ENCODE measurements around the gene CTNNBL1. TPM values are rescaled to one million over a fixed set of nuclear protein-coding genes. Genes with fewer than 3 reads are reported as not detected.
A peak's percentile ranks its signal among the peaks of the same experiment; 100 is the strongest.

Gene CTNNBL1
- total RNA-seq, 2 experiments from 2014 or later = 64.3 to 64.6 TPM

DNA sequence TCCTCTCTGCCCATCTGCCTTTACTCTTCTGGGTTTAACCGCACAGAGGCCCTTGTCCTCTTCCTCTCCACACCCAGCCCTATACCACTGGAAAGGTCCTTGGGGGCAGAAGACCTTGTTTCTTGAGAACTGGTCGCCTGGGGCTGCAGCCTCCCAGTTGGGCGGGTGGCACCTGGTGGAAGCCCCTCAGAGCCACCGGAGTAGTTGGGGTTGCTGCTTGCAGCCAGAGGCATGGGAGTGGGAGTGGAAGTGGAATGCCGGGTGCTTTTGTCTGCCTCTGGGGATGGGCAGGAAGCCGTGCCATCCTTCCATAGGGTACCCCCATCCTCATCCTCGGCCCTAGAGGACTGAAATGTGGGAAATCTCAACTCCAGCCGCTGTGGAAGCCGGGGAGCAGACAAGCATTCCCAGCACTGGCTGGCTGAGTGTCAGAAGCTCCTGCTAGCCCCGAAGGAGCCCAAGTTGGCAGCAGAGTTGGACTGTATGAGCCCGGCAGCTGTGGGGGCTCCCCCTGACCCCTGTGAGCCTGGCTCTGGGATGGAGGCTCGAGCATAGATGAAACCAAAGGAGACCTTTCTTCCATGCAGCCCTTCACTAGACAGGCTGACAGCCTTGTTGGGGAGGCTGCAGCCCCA is 210.3 kb downstream of the CTNNBL1 start:
- Mint-ChIP-seq H3K36me3 (ENCODE audit: low read depth) (peaks cover 3% of the 10 kb centered on the region), H3K27me3 (peaks cover 48% of the 10 kb centered on the region), H3K27ac (no peak overlapping the region), H3K4me3 (no peak overlapping the region), H3K9me3 (no peaks in the 10 kb centered on the region), H3K4me1 (peaks cover 12% of the 10 kb centered on the region)
- ChIA-PET CTCF (no interaction called here), POLR2A (no interaction called here)
- DNase-seq = no peak

- ChIA-PET CTCF (interaction anchor here (1.0 kb wide), 1 partner anchor 88 kb away, joined by 4 read pairs; no protein-coding TSS in a partner anchor), POLR2A (no interaction called here)
- peaks cover 3% of the 10 kb centered on the region for H3K36me3 Mint-ChIP-seq (ENCODE audit: low read depth)
- no peak overlapping the region for H3K4me3 Mint-ChIP-seq
- DNase-seq = no peak
- H3K27me3 Mint-ChIP-seq = peaks cover 46% of the 10 kb centered on the region
- H3K4me1 Mint-ChIP-seq = peaks cover 12% of the 10 kb centered on the region
- no peaks in the 10 kb centered on the region for H3K9me3 Mint-ChIP-seq
- no peak overlapping the region for H3K27ac Mint-ChIP-seq
Measured at GRCh38 chr20:37904845-37905373, 211.1 kb downstream of the CTNNBL1 start.

DNA sequence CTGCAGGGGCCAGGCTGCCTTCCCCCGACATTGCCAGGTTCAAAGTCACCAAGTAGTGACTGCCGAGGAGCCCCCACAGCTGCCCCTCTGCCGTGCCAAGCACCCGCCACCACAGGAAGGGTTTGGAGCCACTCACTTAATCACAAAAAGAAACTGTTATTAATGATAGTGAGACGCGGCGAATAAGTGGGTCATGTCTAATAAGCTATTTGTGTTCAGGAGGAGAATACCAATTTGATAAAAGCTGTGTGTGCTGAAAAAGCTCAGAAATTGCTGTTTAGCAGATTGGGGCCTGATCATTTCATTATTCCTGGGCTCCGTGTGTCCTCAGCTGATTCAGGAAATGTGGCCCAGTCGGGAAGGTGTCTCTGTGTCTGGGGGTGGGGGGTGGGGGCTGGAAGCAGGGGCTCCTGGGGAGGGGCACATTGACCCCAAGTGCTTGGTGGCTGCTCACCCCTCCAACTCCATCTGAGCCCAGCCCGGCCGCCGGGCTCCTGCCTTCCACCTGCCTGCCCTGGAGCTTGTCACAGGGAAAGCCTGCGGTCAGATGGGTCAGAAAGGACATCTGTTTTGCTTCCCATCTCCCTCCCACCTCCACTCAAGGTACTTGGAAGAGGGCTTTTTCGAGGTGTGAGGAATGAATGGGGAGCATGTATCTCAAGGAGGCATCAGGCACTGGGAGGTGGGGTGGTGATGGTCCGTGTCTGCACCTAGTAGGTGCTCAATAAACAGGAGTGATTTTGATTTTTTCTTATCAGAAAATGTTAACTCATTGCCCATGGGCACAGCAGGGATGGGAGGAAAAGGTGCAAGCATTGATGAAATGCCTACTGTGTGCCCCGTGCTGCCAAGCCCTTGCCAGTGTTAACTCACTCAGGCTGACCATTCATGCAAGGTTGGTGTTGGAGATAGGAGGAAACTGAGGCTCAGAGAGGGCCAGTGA is 212.1 kb downstream of the CTNNBL1 start:
- Mint-ChIP-seq H3K4me1 (peaks cover 12% of the 10 kb centered on the region), H3K9me3 (no peaks in the 10 kb centered on the region), H3K27ac (no peak overlapping the region), H3K27me3 (peaks cover 41% of the 10 kb centered on the region), H3K4me3 (no peak overlapping the region), H3K36me3 (ENCODE audit: low read depth) (peaks cover 3% of the 10 kb centered on the region)
- no peak for DNase-seq
- POLR2A ChIA-PET = no interaction called here
- CTCF ChIA-PET = interaction anchor here (1.0 to 1.4 kb wide), 2 partner anchors 86 to 87 kb away, joined by 3 to 4 read pairs; no protein-coding TSS in a partner anchor

DNA sequence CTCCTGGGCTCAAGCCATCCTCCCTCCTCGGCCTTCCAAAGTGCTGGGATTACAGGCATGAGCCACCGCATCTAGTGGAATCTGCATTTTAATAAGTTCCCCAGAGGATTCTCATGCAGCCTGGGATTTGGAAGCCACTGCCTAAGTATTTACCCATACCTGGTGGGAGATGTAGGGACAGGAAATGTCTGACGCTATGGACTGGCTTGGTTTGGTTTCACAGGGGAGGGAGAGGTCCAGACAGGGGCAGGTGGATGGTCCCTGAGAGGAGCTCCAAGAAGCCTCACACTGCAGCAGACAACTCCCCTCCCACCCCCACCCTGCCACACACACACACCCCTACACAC is 213.5 kb downstream of the CTNNBL1 start:
- ChIA-PET CTCF (no interaction called here), POLR2A (no interaction called here)
- DNase-seq = no peak
- Mint-ChIP-seq H3K4me1 (peaks cover 7% of the 10 kb centered on the region), H3K36me3 (ENCODE audit: low read depth) (peaks cover 3% of the 10 kb centered on the region), H3K27me3 (peaks cover 37% of the 10 kb centered on the region), H3K9me3 (no peaks in the 10 kb centered on the region), H3K4me3 (no peak overlapping the region), H3K27ac (no peak overlapping the region)

DNA sequence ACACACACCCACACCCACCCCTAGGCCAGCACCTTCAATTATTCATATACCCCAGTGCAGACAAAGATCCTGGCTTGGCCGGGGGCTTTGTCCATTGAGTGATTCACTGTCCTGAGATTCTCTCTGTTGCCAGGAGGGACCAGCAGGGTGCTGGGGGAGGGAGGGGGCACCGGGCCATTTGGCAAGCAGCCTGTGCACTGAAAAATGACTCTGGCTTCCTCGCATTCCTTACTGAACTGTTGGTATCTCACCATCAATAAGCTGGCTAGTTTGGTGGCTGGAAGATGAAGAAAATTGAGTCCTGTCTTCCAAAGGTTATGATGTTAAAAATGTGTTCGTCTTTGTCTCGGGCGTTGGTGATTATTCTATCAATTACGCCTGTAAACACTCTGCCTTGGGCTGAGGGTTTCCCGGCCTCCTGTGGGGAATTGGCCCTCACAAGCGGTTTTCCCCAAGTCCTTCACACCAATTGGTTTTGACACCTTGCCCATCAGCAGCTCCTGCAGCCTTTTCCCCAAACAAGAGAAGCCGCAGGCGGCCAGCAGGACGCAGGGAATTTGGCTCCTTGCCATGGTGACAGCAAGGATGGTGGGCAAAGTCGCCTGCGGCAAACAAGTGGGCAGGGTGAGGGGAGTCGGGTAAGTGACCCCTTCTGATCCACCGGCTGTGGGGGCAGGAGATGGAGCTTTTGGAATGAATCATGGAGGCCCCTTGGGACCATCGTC is 214.0 kb downstream of the CTNNBL1 start:
- Mint-ChIP-seq H3K4me3 (no peak overlapping the region), H3K27ac (no peak overlapping the region), H3K36me3 (ENCODE audit: low read depth) (peaks cover 3% of the 10 kb centered on the region), H3K4me1 (peaks cover 5% of the 10 kb centered on the region), H3K9me3 (no peaks in the 10 kb centered on the region), H3K27me3 (peaks cover 37% of the 10 kb centered on the region)
- POLR2A ChIA-PET = no interaction called here
- DNase-seq = no peak
- CTCF ChIA-PET = no interaction called here

- CTCF ChIA-PET = interaction anchor here (0.7 kb wide), 1 partner anchor 347 kb away, joined by 3 read pairs; no protein-coding TSS in a partner anchor
- peaks cover 11% of the 10 kb centered on the region for H3K4me1 Mint-ChIP-seq
- no peaks in the 10 kb centered on the region for H3K36me3 Mint-ChIP-seq (ENCODE audit: low read depth)
- no peak overlapping the region for H3K4me3 Mint-ChIP-seq
- H3K9me3 Mint-ChIP-seq = no peaks in the 10 kb centered on the region
- H3K27me3 Mint-ChIP-seq = peaks cover 26% of the 10 kb centered on the region
- POLR2A ChIA-PET = no interaction called here
- DNase-seq = no peak
- H3K27ac Mint-ChIP-seq = no peak overlapping the region
Measured at GRCh38 chr20:37911261-37911660, 217.4 kb downstream of the CTNNBL1 start.

GRCh38 chr20:37911838-37912281 is 218.0 kb downstream of the CTNNBL1 start:
- H3K4me3 Mint-ChIP-seq = no peak overlapping the region
- no peaks in the 10 kb centered on the region for H3K36me3 Mint-ChIP-seq (ENCODE audit: low read depth)
- ChIA-PET CTCF (no interaction called here), POLR2A (no interaction called here)
- no peak for DNase-seq
- peaks cover 29% of the 10 kb centered on the region for H3K27me3 Mint-ChIP-seq
- H3K4me1 Mint-ChIP-seq = peaks cover 11% of the 10 kb centered on the region
- no peaks in the 10 kb centered on the region for H3K9me3 Mint-ChIP-seq
- no peak overlapping the region for H3K27ac Mint-ChIP-seq

DNA sequence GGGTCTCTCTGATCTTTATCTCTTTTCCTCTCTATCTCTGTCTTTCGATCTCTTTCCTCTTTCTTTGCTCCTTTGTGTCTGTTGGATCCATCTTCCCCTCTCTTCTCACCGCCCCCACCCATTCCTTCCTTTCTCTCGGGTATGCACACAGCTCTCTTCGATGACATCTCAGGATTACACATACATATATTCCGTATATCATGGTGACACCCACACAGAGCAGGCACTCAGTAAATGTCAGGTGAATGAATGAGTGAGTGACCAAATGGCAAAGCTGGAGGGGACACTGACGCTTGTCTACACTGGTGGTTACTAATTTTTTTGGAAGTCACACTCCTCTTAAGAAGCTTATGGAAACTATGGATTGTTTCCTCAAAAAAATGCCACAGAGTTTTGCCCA is 219.0 kb downstream of the CTNNBL1 start:
- DNase-seq = no peak
- ChIA-PET POLR2A (no interaction called here), CTCF (no interaction called here)
- Mint-ChIP-seq H3K4me3 (no peak overlapping the region), H3K36me3 (ENCODE audit: low read depth) (no peaks in the 10 kb centered on the region), H3K27ac (no peak overlapping the region), H3K4me1 (peaks cover 11% of the 10 kb centered on the region), H3K9me3 (no peaks in the 10 kb centered on the region), H3K27me3 (peaks cover 29% of the 10 kb centered on the region)

DNA sequence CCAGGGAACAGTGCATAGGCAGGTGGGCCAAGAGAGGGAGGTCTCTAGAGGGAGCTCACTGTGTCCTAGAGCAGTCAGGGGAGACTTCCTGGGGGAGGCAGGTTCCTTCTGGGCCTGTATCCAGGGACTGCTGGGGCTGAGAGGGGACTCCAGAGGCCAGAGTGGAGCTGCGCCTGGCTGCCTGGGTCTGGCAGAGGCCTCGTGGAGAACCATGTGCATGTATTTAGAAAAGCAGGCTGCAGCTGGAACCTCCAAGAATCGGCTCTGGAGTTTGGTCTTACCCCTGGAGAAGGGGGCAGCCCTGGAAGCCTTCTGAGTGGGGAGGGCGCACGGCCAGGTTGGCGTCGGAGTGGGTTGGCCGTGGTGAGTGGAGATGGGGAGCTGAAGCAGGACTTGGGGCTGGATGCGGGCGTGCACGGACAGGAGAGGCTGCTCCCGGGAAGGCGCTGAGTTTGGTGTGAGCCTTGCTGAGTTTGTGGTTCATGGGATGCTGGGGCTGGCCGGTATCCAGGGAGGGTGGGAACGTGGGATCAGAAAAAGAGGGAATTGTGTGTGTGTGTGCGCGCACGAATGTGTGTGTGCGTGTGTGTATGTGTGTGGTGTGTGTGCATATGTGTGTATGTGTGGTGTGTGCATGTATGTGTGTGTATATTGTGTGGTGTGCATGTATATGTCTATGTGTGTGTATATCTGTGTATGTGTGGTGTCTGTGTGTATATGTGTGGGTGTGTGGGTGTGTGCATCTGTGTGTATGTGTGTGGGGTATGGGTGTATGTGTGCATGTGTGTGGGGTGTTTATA is 219.9 kb downstream of the CTNNBL1 start:
- CTCF ChIA-PET = no interaction called here
- no peak for DNase-seq
- Mint-ChIP-seq H3K9me3 (no peaks in the 10 kb centered on the region), H3K4me3 (no peak overlapping the region), H3K4me1 (peaks cover 11% of the 10 kb centered on the region), H3K27ac (no peak overlapping the region), H3K27me3 (peaks cover 26% of the 10 kb centered on the region), H3K36me3 (ENCODE audit: low read depth) (no peaks in the 10 kb centered on the region)
- POLR2A ChIA-PET = no interaction called here

- no peak for DNase-seq
- Mint-ChIP-seq H3K9me3 (no peaks in the 10 kb centered on the region), H3K27me3 (peaks cover 22% of the 10 kb centered on the region), H3K4me1 (peaks cover 11% of the 10 kb centered on the region), H3K36me3 (ENCODE audit: low read depth) (no peaks in the 10 kb centered on the region), H3K27ac (no peak overlapping the region), H3K4me3 (no peak overlapping the region)
- ChIA-PET CTCF (no interaction called here), POLR2A (no interaction called here)
Measured at GRCh38 chr20:37914367-37914671, 220.5 kb downstream of the CTNNBL1 start.

- Mint-ChIP-seq H3K27me3 (peaks cover 22% of the 10 kb centered on the region), H3K4me1 (peaks cover 11% of the 10 kb centered on the region), H3K9me3 (no peaks in the 10 kb centered on the region), H3K27ac (no peak overlapping the region), H3K4me3 (peak overlapping the region; percentile 21), H3K36me3 (ENCODE audit: low read depth) (no peaks in the 10 kb centered on the region)
- peak; percentile 19 for DNase-seq
- ChIA-PET POLR2A (no interaction called here), CTCF (no interaction called here)
Measured at GRCh38 chr20:37914672-37915433, 221.0 kb downstream of the CTNNBL1 start.

DNA sequence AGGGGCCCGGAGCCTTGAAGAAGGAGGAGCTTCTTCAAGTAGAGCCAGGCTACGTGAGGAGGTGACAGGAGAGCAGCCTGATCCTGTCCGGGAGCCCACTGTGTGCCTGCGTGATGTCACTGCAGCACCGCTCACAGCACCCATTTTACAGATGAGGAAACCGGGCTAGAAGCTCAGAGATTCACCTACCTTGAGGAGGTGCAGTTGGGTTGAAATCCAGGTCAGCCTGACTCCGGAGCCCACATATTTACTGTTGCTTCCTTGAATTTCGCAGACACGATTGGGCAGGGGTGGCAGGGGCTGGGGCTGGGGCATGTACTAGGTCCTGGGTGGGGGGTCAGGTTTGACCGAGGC is 221.6 kb downstream of the CTNNBL1 start:
- Mint-ChIP-seq H3K27ac (no peak overlapping the region), H3K27me3 (peaks cover 22% of the 10 kb centered on the region), H3K4me3 (no peak overlapping the region), H3K9me3 (no peaks in the 10 kb centered on the region), H3K36me3 (ENCODE audit: low read depth) (no peaks in the 10 kb centered on the region), H3K4me1 (peaks cover 11% of the 10 kb centered on the region)
- CTCF ChIA-PET = no interaction called here
- POLR2A ChIA-PET = no interaction called here
- DNase-seq = no peak
